ENCODE data around the gene CRB1.

CRB1 gene

DNA sequence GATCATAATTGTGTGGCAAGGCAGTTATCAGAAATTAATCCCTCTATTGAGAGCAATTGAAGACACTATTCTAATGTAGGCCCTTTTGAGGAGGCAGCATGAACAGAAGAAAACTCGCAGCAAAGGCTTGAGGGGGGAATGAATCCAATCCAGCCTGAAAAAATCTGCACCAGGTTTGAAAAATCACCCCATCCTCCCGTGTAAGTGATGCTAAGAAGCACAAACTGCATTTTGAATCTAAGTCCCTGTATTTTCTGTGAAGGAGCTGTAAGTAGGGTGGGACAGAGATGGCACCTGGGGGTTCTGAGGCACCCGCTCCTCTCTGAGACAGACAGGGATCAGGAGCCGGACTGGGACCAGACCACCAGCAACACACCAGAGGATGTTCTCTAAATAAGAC, at the start of gene CRB1:
CRB1 (plus strand) TSS at position 241 of the 400 bp plus-strand sequence. CDS start 161 bp downstream, outside the sequence.
- no peak for DNase-seq

DNA sequence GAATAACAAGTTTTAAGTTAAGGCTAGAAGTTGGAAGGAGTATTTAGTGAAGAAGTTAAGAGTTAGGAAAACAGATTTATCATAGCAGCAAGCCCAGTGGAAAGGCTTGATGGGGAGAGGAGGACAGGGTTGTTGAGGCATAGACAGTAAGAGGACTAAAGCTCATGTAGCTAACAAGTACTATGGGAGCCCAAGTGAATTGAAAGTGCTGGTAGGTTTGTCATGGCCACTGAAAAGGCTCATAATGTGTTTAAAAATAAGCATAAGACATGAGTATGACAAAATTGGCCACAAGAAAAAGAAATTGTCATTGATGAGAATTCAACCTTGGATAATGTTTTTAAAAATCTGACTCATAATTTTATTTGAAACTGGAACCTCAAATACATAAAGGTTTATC, 49.2 kb upstream of the CRB1 start:
- no peak for DNase-seq

DNA sequence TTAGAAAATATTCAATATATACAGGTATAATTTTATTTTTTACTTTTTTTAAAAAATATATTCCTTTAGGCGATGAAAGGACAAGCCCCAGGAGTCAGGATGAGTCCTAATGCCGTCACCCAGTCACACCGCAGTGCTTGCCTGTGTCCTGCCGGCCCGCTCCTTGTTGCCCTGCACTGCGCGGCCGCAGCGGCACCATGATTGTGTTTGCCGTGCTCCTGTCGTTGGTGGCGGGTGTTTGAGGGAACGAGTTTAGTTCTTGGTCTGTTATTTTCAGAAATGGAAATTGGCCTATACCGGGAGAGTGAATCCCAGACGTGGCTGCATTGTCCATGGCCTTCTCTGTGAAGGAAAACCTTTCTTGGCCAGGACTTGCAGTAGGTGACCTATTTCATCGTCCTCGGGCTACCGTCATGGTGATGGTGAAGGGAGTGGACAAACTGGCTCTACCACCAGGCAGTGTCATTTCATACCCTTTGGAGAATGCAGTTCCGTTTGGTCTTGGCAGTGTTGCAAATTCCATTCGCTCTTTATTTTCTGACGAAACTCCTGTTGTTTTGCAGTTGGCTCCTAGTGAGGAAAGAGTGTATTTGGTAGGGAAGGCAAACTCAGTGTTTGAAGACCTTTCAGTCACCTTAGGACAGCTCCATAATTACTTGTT, 45.9 kb upstream of the CRB1 start:
- DNase-seq = no peak

DNA sequence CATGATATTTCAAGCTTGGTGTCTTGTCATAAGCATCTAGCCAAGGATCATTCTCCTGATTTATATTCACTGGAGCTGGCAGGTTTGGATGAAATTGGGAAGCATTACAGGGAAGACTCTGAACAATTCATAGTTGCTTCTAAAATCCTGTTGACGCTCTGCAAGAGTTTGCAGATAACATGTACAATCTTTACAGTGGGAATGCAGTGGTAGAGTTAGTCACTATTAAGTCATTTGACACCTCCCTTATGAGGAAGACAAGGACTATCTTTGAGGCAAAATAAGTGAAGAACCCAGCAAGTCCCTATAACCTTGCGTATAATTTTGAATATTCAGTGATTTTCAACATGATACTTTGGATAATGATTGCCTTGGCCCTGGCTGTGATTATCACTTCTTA, 45.3 kb upstream of the CRB1 start:
- DNase-seq = no peak

DNA sequence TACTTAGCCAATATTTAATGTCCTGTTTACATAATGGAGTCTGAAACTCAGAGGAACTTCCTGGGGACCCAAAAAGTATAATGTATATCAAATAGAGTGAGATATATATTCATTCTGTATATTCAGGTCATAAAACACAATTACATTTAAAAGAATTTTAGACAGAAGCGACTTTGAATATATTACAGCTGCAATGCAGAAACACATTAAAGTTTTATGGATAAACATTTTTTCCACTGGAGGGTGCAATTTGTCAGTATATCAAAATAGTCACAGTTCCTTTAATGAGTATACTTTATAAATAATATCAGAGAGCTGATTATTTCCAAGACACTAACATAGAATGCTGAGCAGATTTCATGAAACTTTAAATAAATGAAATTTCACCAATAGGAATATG, 43.9 kb upstream of the CRB1 start:
- DNase-seq = no peak

DNA sequence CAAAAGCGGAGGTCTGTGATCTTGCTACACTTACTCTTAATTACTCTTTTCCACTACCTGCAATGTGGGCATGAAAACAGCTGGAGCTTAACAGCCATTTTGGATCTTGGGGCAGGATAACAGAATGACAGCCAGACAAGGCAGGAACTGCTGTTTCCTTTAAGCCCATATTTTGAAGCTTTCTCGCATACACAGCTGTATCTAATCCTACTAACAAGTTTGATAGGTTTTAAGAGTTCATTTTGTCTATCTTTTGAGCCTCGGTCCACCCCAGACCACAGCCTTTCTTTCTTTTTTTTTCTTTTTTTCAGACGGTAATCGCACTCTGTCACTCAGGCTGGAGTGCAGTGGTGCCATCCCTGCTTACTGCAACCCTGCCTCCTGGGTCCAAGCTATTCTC, 42.4 kb upstream of the CRB1 start:
- no peak for DNase-seq

DNA sequence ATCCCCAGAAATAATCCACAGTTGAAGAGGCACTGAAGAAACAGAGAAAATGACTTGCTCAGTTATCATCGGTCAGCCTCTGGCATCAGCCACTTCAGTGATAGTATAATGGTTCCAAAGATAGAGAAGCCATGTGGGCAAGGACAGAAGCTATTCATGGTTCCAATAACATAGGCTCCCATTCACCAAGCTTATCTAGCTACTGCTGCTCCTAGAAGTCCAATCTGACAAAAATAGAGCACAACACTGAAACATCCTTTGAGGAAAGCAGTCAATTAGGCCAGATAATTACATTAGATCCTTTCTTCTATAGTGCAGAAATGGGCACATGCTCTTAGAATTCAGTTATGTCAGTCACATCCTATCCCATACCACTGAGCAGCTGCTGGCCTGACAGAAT, 33.5 kb upstream of the CRB1 start:
- DNase-seq = no peak

DNA sequence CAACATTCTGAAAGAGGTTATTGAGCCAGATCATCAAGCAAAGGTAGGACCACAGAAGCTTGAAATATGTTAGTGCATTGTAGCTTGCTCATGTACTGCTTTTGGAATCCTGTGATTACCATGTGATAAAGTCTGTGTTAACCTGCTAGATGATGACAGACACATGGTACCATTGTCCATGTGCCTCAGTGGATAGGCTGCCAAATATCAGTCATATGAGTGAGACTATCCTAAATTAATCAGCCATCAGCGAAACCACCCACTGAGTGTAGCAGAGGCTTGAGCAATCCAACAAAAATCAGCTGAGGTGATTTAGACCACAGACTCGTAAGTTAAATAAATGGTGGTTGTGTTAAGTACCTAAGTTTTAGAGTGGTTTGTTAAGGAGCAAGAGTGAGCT, 32.7 kb upstream of the CRB1 start:
- DNase-seq = no peak

DNA sequence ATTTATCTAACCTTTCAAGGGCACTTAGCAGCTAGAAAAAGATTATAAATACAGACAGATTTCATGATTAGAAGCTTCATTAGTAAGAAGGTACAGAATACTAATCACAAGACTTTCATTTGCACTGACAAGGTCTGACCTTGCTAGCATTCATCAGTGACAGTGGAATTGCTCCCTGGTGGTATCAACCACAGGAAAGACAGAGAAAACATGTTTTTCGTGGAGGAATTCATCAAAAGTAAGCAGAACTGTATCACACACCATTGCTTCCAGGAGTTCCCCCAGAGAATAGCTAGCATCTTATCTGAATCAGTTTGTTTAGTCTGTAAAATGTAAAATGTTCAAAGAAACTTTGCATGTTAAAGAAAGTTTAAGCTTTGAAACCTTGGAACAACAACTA, 20.6 kb upstream of the CRB1 start:
- DNase-seq = no peak

DNA sequence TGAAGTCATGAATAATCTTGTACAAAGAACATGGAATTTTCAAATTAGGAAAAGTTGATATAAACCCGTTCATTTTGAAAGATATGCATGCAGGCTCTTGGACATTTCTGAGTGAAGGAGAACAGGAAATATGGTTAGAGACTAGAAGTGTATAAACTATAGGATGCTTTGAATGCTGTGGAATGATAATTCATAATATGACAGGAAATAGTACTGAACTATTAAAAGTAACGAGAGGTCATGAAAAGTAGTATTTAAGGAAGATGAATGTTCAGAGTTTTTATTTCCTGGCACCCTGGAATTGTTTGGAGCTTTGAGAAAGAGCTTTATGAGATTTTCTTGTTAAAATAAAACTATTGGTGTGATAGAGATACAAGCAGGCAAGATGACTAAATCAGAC, 18.7 kb upstream of the CRB1 start:
- DNase-seq = no peak

DNA sequence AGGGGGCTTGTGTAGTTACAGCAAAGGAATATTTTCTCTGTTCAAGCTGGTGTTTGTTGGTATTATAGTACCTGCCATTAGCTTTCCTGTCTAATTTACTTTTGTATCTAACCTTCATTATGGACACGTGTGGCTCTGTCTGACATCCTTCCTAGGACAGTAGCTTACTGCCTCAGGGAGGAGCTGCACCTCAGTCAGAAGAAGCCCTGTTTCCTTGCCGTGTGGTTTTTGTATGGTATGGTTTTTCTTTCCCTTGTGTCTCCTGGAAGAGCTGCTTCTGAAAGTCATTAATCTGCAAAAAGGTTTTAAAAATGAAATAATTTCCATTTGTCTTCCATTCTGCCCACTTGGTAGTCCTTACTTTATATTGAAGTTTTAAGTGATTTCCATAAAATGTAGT, 17.4 kb upstream of the CRB1 start:
- no peak for DNase-seq

DNA sequence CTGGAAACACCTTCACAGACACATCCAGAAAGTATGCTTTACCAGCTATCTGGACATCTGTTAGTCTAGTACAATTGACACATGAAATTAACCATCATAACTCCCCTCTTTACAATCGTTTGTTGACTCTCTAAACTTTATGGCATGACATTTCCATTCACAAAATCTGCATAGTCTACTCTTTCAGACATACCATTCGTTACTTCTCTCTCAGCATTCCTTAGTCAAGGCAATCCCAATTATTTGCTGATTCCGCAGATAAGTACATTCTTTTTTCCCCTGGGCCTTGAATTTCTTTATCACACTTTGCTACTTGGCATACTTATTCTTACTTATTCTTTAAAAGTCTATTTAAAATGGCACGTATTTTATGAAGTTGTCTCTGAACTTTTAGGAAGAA, 15.1 kb upstream of the CRB1 start:
- no peak for DNase-seq

DNA sequence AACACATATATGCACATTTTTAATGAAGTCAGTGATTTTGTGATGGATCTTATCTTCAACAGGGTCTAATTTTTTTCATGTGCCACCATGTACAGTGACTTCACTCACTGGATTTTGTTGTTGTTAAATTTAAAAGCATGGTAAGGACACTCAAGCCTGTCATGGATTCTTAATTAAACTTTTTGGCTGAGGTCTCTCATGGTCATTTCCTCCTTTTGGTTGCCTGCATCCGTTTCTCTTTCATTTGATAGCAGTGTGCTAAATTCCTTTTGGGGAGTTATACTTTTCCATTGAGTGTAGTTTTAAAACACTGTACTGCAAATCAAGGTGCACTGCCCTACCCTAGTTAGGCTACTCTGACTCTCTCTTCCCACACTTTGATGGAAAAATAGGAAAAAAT, 13.2 kb upstream of the CRB1 start:
- no peak for DNase-seq

DNA sequence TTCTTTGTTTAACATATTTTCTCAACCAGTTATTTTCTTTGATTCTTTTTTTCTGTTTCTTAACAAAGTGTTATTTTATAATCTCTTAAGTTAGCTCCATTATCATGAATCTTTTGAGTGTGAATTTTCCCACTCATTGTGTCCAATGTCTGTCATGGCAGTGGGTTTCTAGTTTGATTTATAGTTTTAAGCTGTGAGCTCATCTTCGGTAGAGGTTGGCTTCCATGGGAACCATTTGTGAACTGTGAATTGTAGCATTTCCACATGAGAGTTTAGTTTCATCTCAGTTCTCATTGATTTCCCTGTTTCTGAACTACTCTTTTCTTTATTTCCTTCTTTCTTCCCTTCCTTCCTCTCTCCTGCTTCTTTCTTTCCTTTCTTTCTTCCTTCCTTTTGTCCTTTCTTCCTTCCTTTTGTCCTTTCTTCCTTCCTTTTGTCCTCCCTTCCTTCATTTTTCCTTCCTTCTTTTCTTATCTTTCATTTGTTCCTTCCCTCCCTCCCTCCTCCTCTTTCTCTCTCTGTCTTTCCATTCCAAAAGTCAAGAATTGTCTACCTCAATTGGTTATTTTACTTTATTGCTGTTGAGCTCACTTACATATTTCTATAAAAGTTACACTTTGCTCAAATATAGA, 3.0 kb upstream of the CRB1 start:
- no peak for DNase-seq

DNA sequence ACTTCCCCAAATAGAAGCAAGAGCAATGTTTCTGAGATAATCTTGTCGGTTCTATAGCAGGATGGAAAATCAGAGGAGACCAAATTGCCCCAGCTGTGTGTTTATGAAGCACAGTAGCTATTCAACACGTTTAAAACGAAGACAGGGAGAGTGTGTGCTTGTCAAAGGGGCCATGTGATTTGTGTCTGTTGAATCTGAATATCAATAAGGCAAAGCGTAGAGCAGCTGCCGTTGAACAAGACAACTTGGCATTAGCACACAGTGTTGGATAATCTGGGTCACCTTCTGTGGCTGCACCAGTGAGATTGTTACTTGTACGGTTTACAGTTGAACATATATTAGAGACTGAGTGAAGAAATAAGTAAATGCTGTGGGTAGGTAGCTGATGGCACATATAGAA, 1.0 kb downstream of the CRB1 start:
- peak; percentile 25 for DNase-seq

DNA sequence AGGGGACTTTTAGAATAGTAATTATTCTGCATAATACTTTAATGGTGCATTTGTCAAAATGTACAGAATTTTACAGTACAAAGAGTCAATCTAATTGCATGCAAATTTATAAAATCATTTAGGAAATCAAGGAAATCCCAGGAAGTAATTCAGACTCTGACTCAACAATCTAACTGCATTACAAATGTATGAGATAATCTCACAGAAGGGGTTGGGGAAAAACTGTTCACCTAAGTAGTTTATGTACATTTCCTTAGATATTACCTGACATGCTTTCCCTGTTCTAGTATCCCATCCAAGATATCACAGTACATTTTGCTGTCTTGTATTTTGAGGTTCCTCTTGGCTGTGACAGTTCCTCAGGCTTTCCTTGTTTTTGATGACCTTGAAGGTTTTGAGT, 4.7 kb downstream of the CRB1 start:
- no peak for DNase-seq

DNA sequence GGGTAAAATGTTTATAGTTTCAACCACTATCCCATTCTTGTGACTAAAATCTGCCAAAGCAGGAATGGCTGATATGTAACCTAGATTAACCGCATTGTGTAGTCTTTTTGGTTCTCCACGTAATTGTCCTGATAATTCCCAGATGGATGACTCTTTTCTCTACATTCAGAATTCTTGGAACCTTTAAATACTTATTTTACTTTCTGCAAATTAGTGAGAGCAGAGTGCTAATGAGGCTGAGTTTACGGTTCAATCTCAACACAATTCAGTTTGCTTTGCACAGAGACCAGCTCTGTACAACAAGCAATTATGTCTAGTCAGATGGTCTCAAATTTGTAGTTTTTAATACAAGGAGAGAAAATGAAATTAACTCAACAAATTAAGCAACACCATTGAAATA, 9.1 kb downstream of the CRB1 start:
- no peak for DNase-seq

DNA sequence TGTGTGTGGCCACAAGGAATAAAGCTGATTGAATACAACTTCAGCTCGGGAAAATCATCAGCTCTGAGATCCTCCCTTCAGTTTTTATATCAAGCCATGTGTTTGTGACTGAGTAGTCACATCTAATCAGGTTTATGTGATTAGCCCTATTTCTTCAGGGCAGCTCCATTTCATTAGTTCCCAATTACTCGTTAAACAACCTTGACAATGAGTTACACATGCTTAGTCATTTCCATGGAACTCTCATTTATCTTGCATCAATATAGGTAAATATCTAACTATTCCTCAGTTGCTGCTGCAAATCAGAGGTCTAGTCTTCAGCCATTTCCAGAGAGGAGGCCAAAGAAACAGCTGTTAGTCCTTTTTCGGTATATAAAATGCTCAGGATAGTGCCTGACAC, 16.3 kb downstream of the CRB1 start:
- no peak for DNase-seq

DNA sequence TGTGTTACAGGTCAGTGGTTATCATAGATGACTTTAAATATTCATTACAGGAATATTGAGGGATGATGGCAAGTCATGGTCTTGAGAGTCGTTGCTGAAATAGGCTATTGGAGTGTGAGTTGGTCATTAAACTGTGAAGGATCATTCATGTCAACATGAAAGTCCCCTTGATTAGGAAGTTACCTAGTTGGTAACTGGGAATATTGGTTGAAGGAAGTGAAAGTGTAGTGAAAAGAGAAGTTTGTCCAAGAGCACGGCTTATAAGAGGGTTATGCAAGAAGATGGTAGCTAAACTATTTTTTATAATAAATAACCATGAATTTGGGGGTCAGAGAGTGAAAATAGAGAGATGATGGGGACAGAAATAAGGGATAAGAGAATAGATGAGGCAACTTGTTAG, 16.9 kb downstream of the CRB1 start:
- DNase-seq = no peak

DNA sequence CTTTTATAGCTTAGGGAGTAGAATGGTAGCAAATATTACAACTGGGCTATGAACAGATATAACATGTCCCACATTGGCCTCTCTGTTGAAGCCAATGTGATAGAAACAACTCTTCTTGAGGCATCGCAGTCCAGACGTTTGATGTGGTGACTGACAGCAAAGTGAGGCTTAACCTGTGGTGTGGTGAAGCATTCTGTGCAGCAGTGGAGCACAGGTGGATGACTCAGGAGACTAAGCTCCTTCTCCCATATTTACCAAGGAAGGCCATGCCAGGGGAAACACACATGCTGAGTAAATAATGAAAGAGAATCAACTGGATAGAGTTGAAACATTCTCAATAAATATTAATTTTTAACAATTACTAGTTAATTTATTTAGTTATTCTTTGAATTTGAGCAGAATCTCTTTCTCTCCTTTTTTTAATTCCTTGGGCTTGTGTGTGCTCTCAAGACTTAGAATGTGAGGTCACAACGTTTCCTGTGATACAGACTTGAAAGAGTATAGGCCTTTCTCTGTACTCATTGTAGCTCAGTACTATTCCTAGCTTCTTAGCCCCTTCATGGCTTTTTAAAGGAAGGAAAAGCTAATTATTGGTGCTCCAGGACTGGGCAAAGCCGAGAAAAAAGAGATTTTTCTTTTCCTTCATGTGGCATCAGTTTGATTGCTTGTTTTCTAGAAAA, 17.6 kb downstream of the CRB1 start:
- DNase-seq = no peak

DNA sequence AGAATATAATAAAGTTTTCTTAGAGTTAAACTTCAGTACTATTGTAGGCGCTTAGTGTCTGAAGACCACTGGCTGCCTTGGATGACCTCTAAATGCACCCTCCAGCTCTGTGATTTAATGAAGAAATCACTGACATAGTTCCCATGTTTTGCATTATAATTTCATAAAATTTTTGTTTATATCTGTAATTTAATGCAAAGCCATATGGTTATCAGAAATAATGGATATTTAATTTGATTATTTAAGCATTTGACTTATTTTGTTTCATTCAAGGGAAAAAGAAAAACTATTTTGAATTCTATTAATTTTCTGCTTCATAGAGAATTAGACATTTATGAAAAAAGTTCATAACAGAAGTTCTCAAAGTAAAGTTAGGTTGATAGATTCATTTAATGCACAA, 18.6 kb downstream of the CRB1 start:
- DNase-seq = no peak

DNA sequence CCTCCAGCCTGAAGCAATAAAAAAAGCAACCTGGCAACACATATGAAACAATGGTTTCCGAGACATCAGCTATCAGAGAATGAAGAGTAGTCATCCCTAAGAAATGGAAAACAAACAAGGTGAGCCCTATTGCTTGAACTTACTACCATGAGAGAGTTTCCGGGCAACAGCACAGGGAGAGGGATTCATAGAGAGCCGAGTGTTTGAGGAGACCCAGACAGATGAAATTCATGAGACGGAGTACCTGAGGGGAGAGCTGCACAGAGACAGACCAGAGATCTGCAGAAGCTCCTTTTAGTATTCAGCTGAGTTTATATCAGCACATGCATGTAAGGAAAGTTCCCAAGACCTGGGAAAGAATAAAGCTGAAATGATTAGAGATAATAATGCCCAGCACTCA, 19.8 kb downstream of the CRB1 start:
- DNase-seq = no peak

DNA sequence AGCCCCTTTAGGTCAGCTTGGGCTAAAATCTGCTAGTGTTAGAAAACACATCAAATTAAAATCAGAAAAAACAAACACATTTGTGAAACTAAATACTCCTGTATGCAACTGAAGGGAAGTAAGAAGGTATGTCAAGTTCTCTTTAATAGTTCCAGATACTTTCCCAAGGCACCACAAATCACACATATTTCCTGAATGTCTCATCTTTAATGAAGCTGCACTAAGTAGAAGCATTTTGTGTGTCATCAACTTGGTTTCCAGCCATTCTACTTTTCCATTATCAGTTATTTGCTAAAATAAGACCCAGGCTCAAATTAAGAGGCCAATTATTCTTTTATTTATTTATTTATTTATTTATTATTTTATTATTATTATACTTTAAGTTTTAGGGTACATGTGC, 34.7 kb downstream of the CRB1 start:
- DNase-seq = no peak

DNA sequence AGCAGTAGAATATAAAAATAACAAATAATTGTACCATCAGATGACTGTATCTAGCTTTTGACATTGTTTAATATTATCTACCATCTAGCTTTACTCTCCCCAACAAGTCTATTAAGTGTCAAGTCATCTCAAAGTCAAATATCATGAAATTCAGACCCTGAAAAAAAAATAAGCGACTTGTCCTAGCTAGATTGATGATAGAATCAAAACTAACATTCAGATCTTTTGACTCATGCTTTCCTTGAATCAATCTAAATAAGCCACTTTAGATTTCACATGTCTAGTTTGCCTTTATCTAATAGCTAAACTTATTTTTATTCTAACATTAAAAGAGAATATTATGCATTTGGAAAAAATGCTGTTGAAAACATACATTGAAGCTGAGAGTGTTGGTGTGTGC, 35.4 kb downstream of the CRB1 start:
- DNase-seq = no peak
